ENCODE measurements around the gene DUOXA2.

DNA sequence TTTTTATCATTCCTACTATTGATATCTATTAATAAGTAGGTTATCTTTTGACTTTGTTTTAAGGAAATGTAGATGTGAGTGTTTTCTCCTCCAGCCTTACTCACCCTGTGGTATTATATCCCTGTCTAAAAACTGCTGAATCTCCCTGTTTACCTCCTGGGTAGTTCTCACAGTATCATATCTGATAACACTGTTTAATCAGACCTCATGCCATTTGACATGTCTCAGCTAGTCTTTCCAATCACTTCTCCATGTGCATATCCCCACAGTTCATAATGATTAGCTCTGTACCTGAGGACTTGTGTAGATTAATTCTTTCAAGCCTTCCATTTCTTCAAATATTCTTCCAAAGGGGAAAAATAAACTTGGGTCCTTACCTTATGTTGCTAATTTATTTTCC is 30.9 kb upstream of the DUOXA2 start:
- TF ChIP-seq CTCF (IDR thresholded peaks at IDR 0.05) (no peak), POLR2A (IDR thresholded peaks at IDR 0.05; ENCODE audit: low read length) (no peak), EP300 (IDR thresholded peaks at IDR 0.05) (no peak), ZFP36 (IDR thresholded peaks at IDR 0.05; ENCODE audit: borderline replicate concordance, partially characterized antibody) (no peak), KDM1A (IDR thresholded peaks at IDR 0.05; ENCODE audit: low read depth) (no peak), RCOR1 (IDR thresholded peaks at IDR 0.05; ENCODE audit: low read depth, low read length) (no peak), REST (IDR thresholded peaks at IDR 0.05) (no peak)
- TF ChIP-seq, protein P1, sequence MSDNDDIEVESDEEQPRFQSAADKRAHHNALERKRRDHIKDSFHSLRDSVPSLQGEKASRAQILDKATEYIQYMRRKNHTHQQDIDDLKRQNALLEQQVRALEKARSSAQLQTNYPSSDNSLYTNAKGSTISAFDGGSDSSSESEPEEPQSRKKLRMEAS (IDR thresholded peaks at IDR 0.05): no peak
